HG03442 (cell line): ENCODE measurements around the gene ZNF414.

ENCODE experiments used
- ATAC-seq: cut with Tn5 transposase; IDR thresholded peaks from one replicate; pipeline ENCODE4 v1.9.1; 2021; ENCODE audit warnings: mild to moderate bottlenecking, moderate library complexity; ENCODE audit not compliant: unreplicated experiment

Gene ZNF414

GRCh38 chr19:8468761-8469373, 45.1 kb downstream of the ZNF414 start:
- no peak for ATAC-seq

GRCh38 chr19:8468124-8468523, 45.8 kb downstream of the ZNF414 start:
- no peak for ATAC-seq

- ATAC-seq = no peak
Measured at GRCh38 chr19:8466018-8466417, 47.9 kb downstream of the ZNF414 start.

GRCh38 chr19:8463365-8463764, 50.6 kb downstream of the ZNF414 start:
- ATAC-seq = no peak

- ATAC-seq = no peak
Measured at GRCh38 chr19:8462571-8462970, 51.4 kb downstream of the ZNF414 start.

GRCh38 chr19:8461891-8462290, 52.1 kb downstream of the ZNF414 start:
- ATAC-seq = no peak

GRCh38 chr19:8461376-8461775, 52.6 kb downstream of the ZNF414 start:
- no peak for ATAC-seq

- ATAC-seq = no peak
Measured at GRCh38 chr19:8460516-8461298, 53.3 kb downstream of the ZNF414 start.
